Measurements from ENCODE around the gene KIF25. TPM values are rescaled to one million over a fixed set of nuclear protein-coding genes. Genes with fewer than 3 reads are reported as not detected.

Gene KIF25
- total RNA-seq, 4 donors from 2014 or later, result 0.17 TPM; not detected in 3

DNA sequence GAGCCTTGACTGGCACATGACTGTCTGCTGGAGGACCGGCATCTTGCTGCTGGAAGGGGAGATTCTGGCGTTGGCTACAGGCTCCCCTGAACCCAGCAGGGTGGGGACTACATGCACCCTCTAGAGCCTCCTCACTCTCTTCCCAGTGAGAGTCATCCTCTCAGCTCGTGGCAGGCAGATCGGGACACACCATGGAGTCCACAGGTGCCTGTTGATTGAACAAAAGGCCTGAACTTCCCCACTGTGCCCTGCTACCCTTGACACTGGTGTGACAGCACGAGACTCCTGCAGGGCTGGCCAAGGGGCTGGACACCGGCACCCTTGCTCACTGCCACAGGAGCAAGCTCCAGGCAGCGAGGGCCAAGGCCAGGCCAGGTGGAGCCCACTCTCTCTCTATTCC is 73.3 kb downstream of the KIF25 start:
- Histone ChIP-seq H3K36me3 (no peaks in the 10 kb centered on the region), H3K27me3 (peaks cover 0 to 28% (median 0%) of the 10 kb centered on the region in 4 donors), H3K4me1 (no peaks in the 10 kb centered on the region), H3K9me3 (no peaks in the 10 kb centered on the region), H3K4me3 (no peak overlapping the region), H3K27ac (replicated peaks in 1 of 4) (no peak overlapping the region)
- intact Hi-C loops (cut with DNase I), result no loop called here
- 93% methylated on average over 7 of the region's 7 CpGs for WGBS
- no peak for DNase-seq (ENCODE audit: extremely low spot score)
- TF ChIP-seq POLR2A (IDR thresholded peaks at IDR 0.05; ENCODE audit: low read depth), result no peak
- no peak for TF ChIP-seq POLR2AphosphoS5 (IDR thresholded peaks at IDR 0.05)
- no peak for TF ChIP-seq EP300 (IDR thresholded peaks at IDR 0.05)
- TF ChIP-seq CTCF (IDR thresholded peaks at IDR 0.05), result no peak

GRCh38 chr6:168071620-168072019 is 74.1 kb downstream of the KIF25 start:
- Histone ChIP-seq H3K36me3 (no peaks in the 10 kb centered on the region), H3K4me3 (no peak overlapping the region), H3K9me3 (no peaks in the 10 kb centered on the region), H3K4me1 (no peaks in the 10 kb centered on the region), H3K27me3 (peaks cover 0 to 28% (median 0%) of the 10 kb centered on the region in 4 donors), H3K27ac (replicated peaks in 1 of 4) (no peak overlapping the region)
- intact Hi-C loops (cut with DNase I), result no loop called here
- DNase-seq (ENCODE audit: extremely low spot score), result no peak
- WGBS, result 79% methylated on average over 7 of the region's 9 CpGs
- TF ChIP-seq CTCF (IDR thresholded peaks at IDR 0.05) (no peak), EP300 (IDR thresholded peaks at IDR 0.05) (no peak)

- WGBS, result 88% methylated on average over 19 of the region's 24 CpGs
- H3K27me3 ChIP-seq, result peaks cover 0 to 28% (median 0%) of the 10 kb centered on the region in 4 donors
Measured at GRCh38 chr6:168072261-168072660, 74.8 kb downstream of the KIF25 start.

GRCh38 chr6:168072730-168073129 is 75.3 kb downstream of the KIF25 start:
- no peak for TF ChIP-seq CTCF (IDR thresholded peaks at IDR 0.05)
- TF ChIP-seq EP300 (IDR thresholded peaks at IDR 0.05), result no peak
- TF ChIP-seq POLR2AphosphoS5 (IDR thresholded peaks at IDR 0.05), result no peak
- TF ChIP-seq POLR2A (IDR thresholded peaks at IDR 0.05; ENCODE audit: low read depth), result no peak
- no peaks in the 10 kb centered on the region for H3K9me3 ChIP-seq
- H3K4me3 ChIP-seq, result no peak overlapping the region
- no peak for DNase-seq (ENCODE audit: extremely low spot score)
- H3K36me3 ChIP-seq, result no peaks in the 10 kb centered on the region
- intact Hi-C loops (cut with DNase I), result no loop called here
- peaks cover 0 to 28% (median 0%) of the 10 kb centered on the region in 4 donors for H3K27me3 ChIP-seq
- H3K27ac ChIP-seq (replicated peaks in 1 of 4), result no peak overlapping the region
- no peaks in the 10 kb centered on the region for H3K4me1 ChIP-seq
- 75% methylated on average over 4 of the region's 4 CpGs for whole genome bisulfite sequencing

More at GRCh38 chr6:168072261-168072660, 74.8 kb downstream of the KIF25 start:
- Histone ChIP-seq H3K36me3 (no peaks in the 10 kb centered on the region), H3K4me1 (no peaks in the 10 kb centered on the region), H3K27ac (replicated peaks in 1 of 4) (no peak overlapping the region), H3K4me3 (no peak overlapping the region), H3K9me3 (no peaks in the 10 kb centered on the region)
- intact Hi-C loops (cut with DNase I), result no loop called here
- DNase-seq (ENCODE audit: extremely low spot score), result no peak
- TF ChIP-seq POLR2AphosphoS5 (IDR thresholded peaks at IDR 0.05) (no peak), EP300 (IDR thresholded peaks at IDR 0.05) (no peak), POLR2A (IDR thresholded peaks at IDR 0.05; ENCODE audit: low read depth) (no peak), CTCF (IDR thresholded peaks at IDR 0.05) (no peak)
